HepG2 (cell line): Measurements from ENCODE around the gene PGPEP1. TPM values are rescaled to one million over a fixed set of nuclear protein-coding genes. Genes with fewer than 3 reads are reported as not detected.

Experiments
- AKAP8 ChIP-seq: sonication (generic); formaldehyde crosslinking; IDR thresholded peaks from 2 replicates; pipeline ENCODE4 v1.5.1; 2020; ENCODE audit warnings: mild to moderate bottlenecking, missing genetic modification reagents
- ETV6 ChIP-seq: sonication (generic); formaldehyde crosslinking; conservative IDR thresholded peaks from 2 replicates; pipeline ENCODE4 v1.4.0; 2020; ENCODE audit warnings: missing genetic modification reagents
- FOXM1 ChIP-seq: sonication (generic); formaldehyde crosslinking; IDR thresholded peaks from 2 replicates; pipeline ENCODE4 v1.5.0; 2020; ENCODE audit warnings: missing genetic modification reagents
- HDAC6 ChIP-seq: fragments of 200-600 bp; sonication (generic); IDR thresholded peaks from 2 replicates; pipeline ENCODE4 v1.7.0; 2017; ENCODE audit warnings: mild to moderate bottlenecking, antibody characterized with exemption, low read length, low read depth
- HNF4A ChIP-seq: sonication (generic); formaldehyde crosslinking; IDR thresholded peaks from 2 replicates; pipeline ENCODE4 v1.4.0; 2020; ENCODE audit warnings: missing genetic modification reagents
- MAFK ChIP-seq, 2 experiments: IDR thresholded peaks in 1 of 2; conservative IDR thresholded peaks in 1 of 2; 2 replicates each; pipeline ENCODE4 v1.6.1; 2011; ENCODE audit warnings: improper control_type of control experiment in 2 of 2, low read length in 2 of 2
- PPARG ChIP-seq: conservative IDR thresholded peaks from 2 replicates; pipeline ENCODE4 v1.6.1; 2016; ENCODE audit warnings: missing biosample characterization, missing genetic modification reagents
- ZBTB38 ChIP-seq: sonication (generic); formaldehyde crosslinking; IDR thresholded peaks from 2 replicates; pipeline ENCODE4 v1.5.1; 2020; ENCODE audit warnings: mild to moderate bottlenecking, missing genetic modification reagents
- ZFP41 ChIP-seq: sonication (generic); formaldehyde crosslinking; IDR thresholded peaks from 2 replicates; pipeline ENCODE4 v1.4.0; 2020; ENCODE audit warnings: mild to moderate bottlenecking, missing genetic modification reagents, borderline replicate concordance
- ZNF274 ChIP-seq: sonication (generic); formaldehyde crosslinking; IDR thresholded peaks from 2 replicates; pipeline ENCODE4 v1.5.1; 2020; ENCODE audit warnings: mild to moderate bottlenecking, missing genetic modification reagents
- ZNF34 ChIP-seq: sonication (generic); formaldehyde crosslinking; IDR thresholded peaks from 2 replicates; pipeline ENCODE4 v1.4.0; 2020; ENCODE audit warnings: mild to moderate bottlenecking, missing genetic modification reagents, borderline replicate concordance
- ZNF652 ChIP-seq: IDR thresholded peaks from 2 replicates; pipeline ENCODE4 v1.6.1; 2016; ENCODE audit warnings: low read depth, borderline replicate concordance
- ZNF670 ChIP-seq: sonication (generic); formaldehyde crosslinking; IDR thresholded peaks from 2 replicates; pipeline ENCODE4 v1.8.0; 2022; ENCODE audit warnings: mild to moderate bottlenecking, missing genetic modification reagents, borderline replicate concordance
- polyA plus RNA-seq, 8 experiments: library from polyadenylated mRNA; depleted of rRNA in 3 of 8; stranded (reverse) in 7 of 8; unstranded in 1 of 8; fragments of >200 nt; fragmentation: Illumina TruSeq in 4 of 8; extraction: Trizol in 4 of 8; gene quantifications; 2 replicates each; pipeline versions ENCODE4 v1.2.1 to v1.2.3, GENCODE V29; 2011 to 2016; ENCODE audit warnings: low read depth in 4 of 8, missing spikeins in 1 of 8, mixed read lengths in 1 of 8; ENCODE audit not compliant: insufficient read depth in 1 of 8
- total RNA-seq, 5 experiments: library from RNA; depleted of rRNA; stranded (reverse); fragments of >200 nt; fragmentation: Illumina TruSeq; extraction: Trizol; gene quantifications; 2 replicates each; pipeline ENCODE4 v1.2.3, GENCODE V29; 2016; ENCODE audit warnings: low read depth in 1 of 5
- TF ChIP-seq, protein P1 (sequence below): sonication (generic); formaldehyde crosslinking; IDR thresholded peaks from 2 replicates; pipeline ENCODE4 v1.5.0; 2020; ENCODE audit warnings: mild to moderate bottlenecking, missing genetic modification reagents
- TF ChIP-seq, protein P2 (sequence below): sonication (generic); formaldehyde crosslinking; IDR thresholded peaks from 2 replicates; pipeline ENCODE4 v1.4.0; 2020; ENCODE audit warnings: mild to moderate bottlenecking, missing genetic modification reagents
- TF ChIP-seq, protein P3 (sequence below): conservative IDR thresholded peaks from 2 replicates; pipeline ENCODE4 v1.6.1; 2018; ENCODE audit warnings: missing genetic modification reagents

The PGPEP1 gene
- total and polyA plus RNA-seq, 2 of the 13 experiments (the other 11 are each of a cell fraction or from before 2014, with no cell fraction given) = 53.1 to 56.6 TPM

DNA sequence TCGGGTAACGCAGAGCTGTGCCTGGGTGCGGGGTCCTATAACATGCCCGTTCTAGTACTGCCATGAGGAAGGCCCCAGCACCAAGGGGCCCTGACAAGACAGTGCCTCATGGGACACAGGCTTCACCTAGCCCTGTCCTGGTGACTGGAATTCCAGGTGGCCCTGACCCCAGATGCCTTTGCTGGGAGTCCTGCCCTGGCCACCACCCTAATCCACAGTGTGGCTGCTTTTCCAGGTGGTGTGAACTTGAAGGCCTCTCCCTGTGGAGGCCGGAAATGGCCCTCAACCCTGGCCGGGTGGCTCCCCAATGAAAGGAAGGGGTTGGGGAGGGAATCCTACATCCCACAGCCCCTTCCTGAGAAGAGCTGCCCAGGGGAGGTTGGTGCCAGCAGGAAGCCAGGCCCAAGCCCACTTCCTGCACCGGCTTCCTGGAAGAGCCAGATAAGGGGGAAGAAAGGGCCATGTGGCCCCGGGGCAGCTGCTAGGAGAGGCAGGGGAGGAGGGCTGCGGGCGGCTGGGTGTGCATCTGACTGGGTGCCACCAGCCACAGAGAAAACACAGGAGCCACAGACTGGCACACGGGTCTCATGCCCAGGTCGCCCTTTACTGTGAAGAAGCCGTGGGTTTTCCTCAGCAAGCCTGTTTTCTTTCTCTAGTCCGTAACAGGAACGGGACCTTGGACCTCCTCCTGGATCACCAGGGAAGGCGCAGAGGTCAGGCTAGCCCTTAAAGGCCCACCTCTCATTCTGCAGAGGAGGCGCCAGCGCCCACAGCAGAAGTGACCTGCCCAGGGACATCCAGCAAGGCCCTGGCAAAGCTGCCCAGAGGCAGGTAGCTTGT, 22.2 kb upstream of the PGPEP1 start (continued):
- TF ChIP-seq HDAC6 = no peak
- peak; percentile 86; the same call in 1 of the 2 replicates for TF ChIP-seq ETV6 (CRISPR knock-in tag)
- peak; percentile 58; the same call in 1 of the 2 replicates for TF ChIP-seq ZBTB38 (CRISPR knock-in tag)
- TF ChIP-seq AKAP8 (CRISPR knock-in tag) = peak; percentile 24; the same call in 1 of the 2 replicates
- TF ChIP-seq, protein P1, sequence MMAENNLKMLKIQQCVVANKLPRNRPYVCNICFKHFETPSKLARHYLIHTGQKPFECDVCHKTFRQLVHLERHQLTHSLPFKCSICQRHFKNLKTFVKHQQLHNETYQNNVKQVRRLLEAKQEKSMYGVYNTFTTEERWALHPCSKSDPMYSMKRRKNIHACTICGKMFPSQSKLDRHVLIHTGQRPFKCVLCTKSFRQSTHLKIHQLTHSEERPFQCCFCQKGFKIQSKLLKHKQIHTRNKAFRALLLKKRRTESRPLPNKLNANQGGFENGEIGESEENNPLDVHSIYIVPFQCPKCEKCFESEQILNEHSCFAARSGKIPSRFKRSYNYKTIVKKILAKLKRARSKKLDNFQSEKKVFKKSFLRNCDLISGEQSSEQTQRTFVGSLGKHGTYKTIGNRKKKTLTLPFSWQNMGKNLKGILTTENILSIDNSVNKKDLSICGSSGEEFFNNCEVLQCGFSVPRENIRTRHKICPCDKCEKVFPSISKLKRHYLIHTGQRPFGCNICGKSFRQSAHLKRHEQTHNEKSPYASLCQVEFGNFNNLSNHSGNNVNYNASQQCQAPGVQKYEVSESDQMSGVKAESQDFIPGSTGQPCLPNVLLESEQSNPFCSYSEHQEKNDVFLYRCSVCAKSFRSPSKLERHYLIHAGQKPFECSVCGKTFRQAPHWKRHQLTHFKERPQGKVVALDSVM (CRISPR knock-in tag) = peak; percentile 90
- TF ChIP-seq MAFK (conservative IDR thresholded peaks at IDR 0.05 in 1 of 2, IDR thresholded peaks at IDR 0.05 in 1 of 2; ENCODE audit: low read length in 2 of 2) = no peak
- TF ChIP-seq ZFP41 (CRISPR knock-in tag) = peak; percentile 37; the same call in 1 of the 2 replicates
- TF ChIP-seq ZNF274 = peak; percentile 66; the same call in 1 of the 2 replicates
- no peak for TF ChIP-seq ZNF652 (CRISPR knock-in tag)
- peak; percentile 44; the same call in 1 of the 2 replicates for TF ChIP-seq PPARG (CRISPR knock-in tag)
- no peak for TF ChIP-seq ZNF670 (CRISPR knock-in tag)
- TF ChIP-seq, protein P2, sequence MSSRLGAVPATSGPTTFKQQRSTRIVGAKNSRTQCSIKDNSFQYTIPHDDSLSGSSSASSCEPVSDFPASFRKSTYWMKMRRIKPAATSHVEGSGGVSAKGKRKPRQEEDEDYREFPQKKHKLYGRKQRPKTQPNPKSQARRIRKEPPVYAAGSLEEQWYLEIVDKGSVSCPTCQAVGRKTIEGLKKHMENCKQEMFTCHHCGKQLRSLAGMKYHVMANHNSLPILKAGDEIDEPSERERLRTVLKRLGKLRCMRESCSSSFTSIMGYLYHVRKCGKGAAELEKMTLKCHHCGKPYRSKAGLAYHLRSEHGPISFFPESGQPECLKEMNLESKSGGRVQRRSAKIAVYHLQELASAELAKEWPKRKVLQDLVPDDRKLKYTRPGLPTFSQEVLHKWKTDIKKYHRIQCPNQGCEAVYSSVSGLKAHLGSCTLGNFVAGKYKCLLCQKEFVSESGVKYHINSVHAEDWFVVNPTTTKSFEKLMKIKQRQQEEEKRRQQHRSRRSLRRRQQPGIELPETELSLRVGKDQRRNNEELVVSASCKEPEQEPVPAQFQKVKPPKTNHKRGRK (CRISPR knock-in tag) = no peak
- TF ChIP-seq, protein P3, sequence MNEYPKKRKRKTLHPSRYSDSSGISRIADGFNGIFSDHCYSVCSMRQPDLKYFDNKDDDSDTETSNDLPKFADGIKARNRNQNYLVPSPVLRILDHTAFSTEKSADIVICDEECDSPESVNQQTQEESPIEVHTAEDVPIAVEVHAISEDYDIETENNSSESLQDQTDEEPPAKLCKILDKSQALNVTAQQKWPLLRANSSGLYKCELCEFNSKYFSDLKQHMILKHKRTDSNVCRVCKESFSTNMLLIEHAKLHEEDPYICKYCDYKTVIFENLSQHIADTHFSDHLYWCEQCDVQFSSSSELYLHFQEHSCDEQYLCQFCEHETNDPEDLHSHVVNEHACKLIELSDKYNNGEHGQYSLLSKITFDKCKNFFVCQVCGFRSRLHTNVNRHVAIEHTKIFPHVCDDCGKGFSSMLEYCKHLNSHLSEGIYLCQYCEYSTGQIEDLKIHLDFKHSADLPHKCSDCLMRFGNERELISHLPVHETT (CRISPR knock-in tag) = peak; percentile 74; the same call in 1 of the 2 replicates
- no peak for TF ChIP-seq FOXM1 (CRISPR knock-in tag)
- TF ChIP-seq HNF4A (CRISPR knock-in tag) = peak; percentile 71
- TF ChIP-seq ZNF34 (CRISPR knock-in tag) = no peak
